Right ventricle myocardium superior (tissue), 1 donor: ENCODE measurements around the gene HYAL1. TPM values are rescaled to one million over a fixed set of nuclear protein-coding genes. Genes with fewer than 3 reads are reported as not detected.
"Not testable (repeated sequence)": the region's sequence is repeated elsewhere in the genome, so short reads cannot be mapped to it uniquely, and the experiment has no call there.

ENCODE experiments used
- ATAC-seq: fragments of 200-7000 bp; cut with Tn5 transposase; one replicate; pipeline ENCODE4 v1.9.1; 2020; ENCODE audit warnings: mild to moderate bottlenecking; ENCODE audit not compliant: poor library complexity
- DNase-seq: peaks from one replicate; pipeline ENCODE4 v3.0.0-alpha.2; 2020
- intact Hi-C: fragments of 100-400 bp; cut with DNase I; formaldehyde crosslinking; loops from one replicate; pipeline ENCODE4 v1.11.2; 2022
- total RNA-seq: library from RNA; stranded (reverse); fragmentation: NEBNext Ultra II Directional; extraction: Animal tissue kit (Norgen Biotek cat#: 25700); gene quantifications from one replicate; pipeline ENCODE4 v1.2.1, GENCODE V29; 2021
- donor health status: DM: no; HTN: yes; CAD: no; lungs with severe emphysema.

The HYAL1 gene
- total RNA-seq, 1 donor from 2014 or later = 66.5 TPM

DNA sequence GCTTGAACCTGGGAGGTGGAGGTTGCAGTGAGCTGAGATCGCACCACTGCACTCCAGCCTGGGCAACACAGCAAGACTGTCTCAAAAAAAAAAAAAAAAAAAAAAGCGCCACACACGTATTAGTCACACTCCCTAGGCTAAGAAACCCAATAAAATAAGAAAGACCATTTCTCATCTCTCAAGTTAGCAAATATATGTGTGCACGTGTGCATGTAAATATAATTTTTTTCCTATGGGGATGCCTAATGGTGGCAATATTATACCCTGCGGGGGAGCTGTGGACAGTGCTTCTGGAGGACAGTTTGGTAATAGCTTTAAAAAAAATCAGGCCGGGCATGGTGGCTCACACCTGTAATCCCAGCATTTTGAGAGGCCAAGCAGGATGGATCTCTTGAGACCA lies 19.3 kb downstream of the HYAL1 start:
- ATAC-seq, DNase-seq, intact Hi-C loops: not testable (repeated sequence)

DNA sequence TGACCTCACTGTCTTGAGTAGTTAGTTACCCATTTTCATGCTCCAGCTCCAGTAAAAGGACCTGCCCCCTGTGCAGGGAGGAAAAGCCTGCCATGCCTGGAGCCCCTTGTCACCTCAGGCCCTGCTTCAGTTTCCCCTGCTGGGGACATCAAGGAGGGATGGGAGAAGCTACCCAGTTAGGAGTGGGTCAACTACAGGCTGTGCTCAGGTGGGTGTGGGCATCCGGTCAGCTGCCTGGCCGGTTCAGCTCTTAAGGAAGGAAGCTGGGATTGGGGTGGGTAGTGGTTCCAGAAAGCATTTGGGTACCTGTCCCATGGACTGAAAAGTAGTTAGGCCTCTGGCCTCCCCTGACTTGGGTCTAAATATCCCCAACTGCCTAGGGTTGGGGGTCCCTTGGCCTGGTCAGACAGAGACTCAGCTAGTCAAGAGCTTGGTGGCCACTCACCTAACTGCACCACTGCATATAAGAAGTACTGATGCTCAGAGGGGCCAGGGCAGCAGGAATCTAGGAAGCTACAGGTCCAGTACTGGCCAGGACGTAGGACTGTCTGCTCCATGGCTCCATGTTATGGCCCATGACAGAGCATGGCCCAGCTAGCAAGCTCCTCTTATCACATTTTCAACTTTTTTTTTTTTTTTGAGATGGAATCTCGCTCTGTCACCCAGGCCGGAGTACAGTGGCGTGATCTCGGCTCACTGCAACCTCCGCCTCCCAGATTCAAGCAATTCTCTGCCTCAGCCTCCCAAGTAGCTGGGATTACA lies 23.9 kb downstream of the HYAL1 start:
- ATAC-seq = peak; percentile 32

DNA sequence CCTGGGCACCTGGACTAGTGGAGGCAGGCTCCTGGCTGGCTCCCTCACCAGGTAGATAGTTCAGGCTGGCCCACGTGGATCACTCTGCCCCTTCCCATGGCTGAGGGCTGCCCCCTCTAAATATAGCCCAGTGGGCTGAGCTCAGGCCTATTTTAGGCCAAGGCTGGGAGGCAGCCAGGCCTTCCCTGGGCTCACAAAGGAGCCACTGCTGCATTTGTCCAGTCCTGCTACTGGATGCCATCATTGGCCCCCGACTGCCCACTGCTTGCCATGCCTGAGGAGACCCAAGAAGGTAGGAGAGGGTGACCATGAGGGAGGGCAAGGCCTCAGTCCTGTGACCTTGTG lies 24.5 kb downstream of the HYAL1 start, which contains the start of gene LSMEM2:
Gene LSMEM2 (plus strand): TSS at position 208 of the 345 bp plus-strand sequence. CDS start 27 bp downstream, at position 235.
- ATAC-seq (peak; percentile 89), DNase-seq (peak; percentile 80)
- intact Hi-C loops = no loop called here

More for the DNA sequence above, 23.9 kb downstream of the HYAL1 start:
- intact Hi-C loops = no loop called here
- DNase-seq = no peak

DNA sequence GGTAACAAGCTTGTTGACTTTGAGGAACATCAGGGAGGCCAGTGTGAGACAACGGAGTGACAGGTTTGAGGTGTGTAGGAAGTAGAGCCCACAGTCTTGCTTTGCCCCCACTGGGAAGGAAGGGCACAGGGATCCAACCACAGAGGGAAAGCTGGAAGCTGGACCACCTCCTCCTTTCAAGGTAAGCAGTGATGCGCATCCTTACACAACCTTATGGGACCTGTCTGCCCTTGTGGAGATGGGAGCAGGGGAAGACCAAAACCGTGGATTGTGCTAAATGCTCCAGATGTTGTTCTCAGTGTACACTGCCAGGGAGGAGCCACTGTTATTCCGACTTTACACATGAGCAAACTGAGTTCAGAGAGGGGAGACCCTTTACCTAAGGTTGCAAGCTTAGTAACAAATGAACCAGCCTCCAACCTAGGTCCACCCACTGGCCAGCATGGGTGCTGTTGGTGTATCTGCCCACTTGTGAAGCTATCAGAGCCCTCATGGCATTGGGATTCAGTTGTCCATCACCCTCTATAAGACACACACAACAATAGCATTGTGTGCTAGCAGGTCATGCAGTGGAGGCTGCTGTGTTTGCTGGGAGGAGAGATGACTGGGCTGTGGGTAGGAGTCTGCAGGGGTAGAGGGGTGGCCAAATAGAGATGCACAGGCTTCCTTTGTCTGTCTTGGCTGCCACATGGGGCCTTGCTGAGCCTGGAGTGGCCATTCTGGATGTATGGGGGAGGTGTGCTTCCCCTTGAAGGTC lies 25.1 kb downstream of the HYAL1 start:
- no peak for ATAC-seq
- intact Hi-C loops = no loop called here

DNA sequence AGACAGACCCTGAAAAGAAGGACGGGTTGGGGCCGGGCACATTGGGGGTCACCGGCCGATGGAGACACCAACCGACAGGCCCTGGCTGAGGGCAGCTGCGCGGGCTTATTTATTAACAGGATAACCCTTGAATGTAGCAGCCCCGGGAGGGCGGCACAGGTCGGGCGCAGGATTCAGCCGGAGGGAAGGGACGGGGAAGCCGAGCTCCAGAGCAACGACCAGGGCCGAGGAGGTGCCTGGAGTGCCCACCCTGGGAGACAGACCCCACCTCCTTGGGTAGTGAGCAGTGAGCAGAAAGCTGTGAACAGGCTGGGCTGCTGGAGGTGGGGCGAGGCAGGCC lies 26.6 kb downstream of the HYAL1 start:
- no peak for ATAC-seq
- intact Hi-C loops = no loop called here
- no peak for DNase-seq

More for the DNA sequence above, 25.1 kb downstream of the HYAL1 start:
- DNase-seq = no peak

DNA sequence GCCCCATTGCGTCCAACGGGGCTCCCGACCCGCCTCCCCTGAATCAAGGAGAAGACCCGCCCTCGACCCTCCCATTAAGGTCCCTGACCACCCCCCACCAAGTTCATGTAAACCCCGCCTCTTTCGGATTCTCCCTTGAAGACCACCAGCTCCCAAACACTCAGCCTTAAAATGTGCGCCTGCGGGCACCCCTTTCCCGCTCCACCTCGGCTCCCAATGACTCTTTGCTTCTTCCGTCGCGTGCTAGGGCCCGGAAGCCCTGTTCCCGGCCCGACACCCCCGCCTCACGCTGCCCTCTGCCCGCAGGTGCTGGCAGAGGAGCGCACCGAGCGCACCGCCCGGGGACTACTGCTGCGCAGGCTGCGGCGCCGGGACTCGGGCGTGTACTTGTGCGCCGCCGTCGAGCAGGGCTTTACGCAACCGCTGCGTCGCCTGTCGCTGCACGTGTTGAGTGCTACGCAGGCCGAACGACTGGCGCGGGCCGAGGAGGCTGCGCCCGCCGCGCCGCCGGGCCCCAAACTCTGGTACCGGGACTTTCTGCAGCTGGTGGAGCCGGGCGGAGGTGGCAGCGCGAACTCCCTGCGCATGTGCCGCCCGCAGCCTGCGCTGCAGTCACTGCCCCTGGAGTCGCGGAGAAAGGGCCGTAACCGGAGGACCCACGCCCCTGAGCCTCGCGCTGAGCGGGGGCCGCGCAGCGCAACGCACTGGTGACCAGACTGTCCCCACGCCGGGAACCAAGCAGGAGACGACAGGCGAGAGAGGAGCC lies 27.2 kb downstream of the HYAL1 start:
- no peak for DNase-seq
- intact Hi-C loops = no loop called here
- no peak for ATAC-seq

DNA sequence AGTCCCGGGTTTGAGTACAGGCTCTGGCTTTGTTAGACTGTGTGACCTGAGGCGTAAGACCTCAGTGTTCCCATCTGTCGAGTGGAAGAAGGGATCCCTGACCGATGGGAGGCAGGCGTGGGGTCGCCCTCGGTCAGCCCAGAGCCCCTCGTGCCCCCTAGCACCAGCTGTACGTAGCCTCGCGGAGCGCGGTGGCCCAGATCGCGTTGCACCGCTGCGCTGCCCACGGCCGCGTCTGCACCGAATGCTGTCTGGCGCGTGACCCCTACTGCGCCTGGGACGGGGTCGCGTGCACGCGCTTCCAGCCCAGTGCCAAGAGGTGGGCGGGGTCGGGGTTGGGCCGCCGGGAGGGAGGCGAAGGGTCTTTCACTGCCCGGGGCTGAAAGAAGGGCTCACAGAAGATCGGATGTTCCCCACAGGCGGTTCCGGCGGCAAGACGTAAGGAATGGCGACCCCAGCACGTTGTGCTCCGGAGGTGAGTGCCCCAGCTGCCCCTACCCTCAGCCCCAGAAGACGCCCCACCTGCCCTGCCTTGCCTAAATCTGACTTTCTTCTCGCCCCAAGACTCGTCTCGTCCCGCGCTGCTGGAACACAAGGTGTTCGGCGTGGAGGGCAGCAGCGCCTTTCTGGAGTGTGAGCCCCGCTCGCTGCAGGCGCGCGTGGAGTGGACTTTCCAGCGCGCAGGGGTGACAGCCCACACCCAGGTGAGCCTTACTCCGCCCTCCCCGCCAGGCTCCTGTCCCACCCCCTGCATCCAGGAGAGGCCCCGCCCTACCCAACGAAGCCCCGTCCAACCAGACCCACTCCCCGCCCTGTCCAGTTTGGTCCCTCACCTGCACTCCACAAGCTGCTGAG lies 28.0 kb downstream of the HYAL1 start:
- DNase-seq (no peak), ATAC-seq (no peak)
- intact Hi-C loops = no loop called here

DNA sequence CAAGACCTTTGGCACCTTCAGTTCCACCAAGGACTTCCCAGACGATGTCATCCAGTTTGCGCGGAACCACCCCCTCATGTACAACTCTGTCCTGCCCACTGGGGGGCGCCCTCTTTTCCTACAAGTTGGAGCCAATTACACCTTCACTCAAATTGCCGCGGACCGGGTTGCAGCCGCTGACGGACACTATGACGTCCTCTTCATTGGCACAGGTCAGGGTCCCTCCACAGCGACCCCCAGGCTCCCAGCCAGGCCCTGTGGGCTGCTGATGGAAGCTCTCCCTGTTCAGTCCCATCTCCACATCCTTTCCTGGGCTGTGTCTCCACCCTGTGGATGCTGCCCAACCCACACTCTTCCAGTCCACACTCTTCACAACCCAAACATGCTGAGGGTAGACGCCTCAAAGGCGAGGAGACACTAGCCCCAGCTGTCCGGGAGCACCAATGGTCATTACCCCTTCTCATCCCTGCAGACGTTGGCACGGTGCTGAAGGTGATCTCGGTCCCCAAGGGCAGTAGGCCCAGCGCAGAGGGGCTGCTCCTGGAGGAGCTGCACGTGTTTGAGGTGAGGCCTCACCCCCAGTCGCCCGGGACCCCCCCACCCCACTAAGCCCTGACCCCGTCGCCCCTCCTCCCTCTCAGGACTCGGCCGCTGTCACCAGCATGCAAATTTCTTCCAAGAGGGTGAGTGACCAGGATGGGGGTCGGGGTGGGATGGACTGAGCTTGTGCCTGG lies 28.8 kb downstream of the HYAL1 start:
- peak; percentile 79 for DNase-seq
- peak; percentile 29 for ATAC-seq
- intact Hi-C loops = loop anchor here (5.0 kb wide), 1 partner anchor 48 kb away; the partner anchor contains the start of gene HYAL2

DNA sequence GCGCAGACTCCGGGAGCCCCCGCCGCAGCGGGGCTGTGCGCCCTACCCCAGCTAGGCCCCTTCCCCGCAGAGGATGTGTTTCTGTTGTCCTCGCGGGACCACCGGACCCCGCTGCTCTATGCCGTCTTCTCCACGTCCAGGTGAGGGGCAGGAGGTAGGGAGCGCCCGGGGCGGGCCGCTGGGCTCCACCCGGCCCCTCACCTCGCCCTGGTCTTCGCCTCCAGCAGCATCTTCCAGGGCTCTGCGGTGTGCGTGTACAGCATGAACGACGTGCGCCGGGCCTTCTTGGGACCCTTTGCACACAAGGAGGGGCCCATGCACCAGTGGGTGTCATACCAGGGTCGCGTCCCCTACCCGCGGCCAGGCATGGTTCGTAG lies 29.7 kb downstream of the HYAL1 start:
- ATAC-seq = no peak
- no peak for DNase-seq

DNA sequence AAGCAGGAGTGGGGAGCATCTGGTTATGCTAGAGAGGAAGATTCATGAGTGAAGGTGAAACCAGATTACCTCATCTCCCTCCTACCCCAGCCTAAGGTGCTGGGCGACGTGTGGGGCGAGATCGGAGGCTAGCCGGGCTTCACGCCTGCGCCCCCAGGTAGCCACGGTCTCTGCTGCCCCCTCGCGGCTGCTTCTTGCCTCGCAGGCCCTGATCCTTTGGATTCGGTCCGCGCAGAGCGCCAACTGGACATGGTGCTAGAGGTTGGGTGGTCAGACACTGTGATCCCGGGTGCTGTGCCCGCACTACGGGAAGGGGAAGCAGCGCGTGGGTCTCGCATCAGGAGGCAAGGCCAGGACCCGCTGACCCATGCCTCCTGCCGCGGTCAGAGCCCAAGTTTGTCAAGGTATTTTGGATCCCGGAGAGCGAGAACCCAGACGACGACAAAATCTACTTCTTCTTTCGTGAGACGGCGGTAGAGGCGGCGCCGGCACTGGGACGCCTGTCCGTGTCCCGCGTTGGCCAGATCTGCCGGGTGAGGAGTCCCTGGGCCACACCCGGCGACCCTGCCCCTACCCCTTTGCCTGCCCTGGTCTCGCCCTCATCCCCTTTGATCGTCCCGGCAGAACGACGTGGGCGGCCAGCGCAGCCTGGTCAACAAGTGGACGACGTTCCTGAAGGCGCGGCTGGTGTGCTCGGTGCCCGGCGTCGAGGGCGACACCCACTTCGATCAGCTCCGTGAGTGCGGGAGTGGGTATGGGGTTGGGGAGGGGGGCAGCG lies 30.3 kb downstream of the HYAL1 start:
- DNase-seq (peak; percentile 93), ATAC-seq (peak; percentile 76)
- intact Hi-C loops = loop anchor here (2.0 to 5.0 kb wide), 2 partner anchors 49 to 80 kb away; partner anchors contain the start of gene HYAL2

More for the DNA sequence above, 29.7 kb downstream of the HYAL1 start:
- intact Hi-C loops = loop anchor here (2.0 to 5.0 kb wide), 2 partner anchors 49 to 81 kb away; partner anchors contain the start of gene HYAL2

DNA sequence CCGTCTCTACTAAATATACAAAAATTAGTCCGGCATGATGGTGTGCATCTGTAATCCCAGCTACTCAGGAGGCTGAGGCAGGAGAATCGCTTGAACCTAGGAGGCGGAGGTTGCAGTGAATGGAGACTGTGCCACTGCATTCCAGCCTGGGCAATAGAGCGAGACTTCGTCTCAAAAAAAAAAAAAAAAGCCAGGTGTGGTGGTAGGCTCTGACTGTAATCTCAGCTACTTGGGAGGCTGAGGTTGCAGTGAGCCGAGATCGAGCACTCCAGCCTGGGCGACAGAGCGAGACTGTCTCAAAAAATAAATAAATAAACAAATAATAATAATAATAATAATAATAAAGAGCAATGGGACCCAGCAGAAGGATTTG lies 30.9 kb downstream of the HYAL1 start:
- not testable (repeated sequence) for DNase-seq, ATAC-seq
- intact Hi-C loops = loop anchor here (2.0 to 5.0 kb wide), 2 partner anchors 50 to 80 kb away; partner anchors contain the start of gene HYAL2

DNA sequence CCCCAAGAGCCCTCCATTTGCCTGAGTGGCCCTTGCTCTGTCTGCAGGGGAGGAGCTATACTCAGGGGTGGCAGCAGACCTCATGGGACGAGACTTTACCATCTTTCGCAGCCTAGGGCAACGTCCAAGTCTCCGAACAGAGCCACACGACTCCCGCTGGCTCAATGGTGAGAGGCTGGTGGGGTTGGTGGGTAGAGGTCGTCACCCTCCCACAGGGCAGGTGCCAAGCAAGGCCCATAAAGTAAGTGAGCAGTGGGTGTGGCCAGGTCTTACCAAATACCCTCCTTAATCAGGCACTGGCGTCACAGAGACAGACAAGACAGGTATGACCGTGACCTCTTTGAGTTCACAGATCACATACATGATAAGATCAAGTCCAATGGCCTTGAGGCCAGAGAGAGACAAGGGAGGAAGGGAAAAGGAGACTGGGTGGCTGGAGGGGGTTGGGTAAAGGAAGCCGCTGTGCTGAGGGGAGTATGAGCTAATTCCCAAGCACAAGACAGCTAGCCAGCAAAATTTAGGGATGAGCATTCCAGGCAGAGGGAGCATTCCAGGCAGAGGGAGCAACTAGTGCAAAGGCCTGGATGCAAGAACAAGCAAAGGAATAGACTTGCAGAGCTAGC lies 31.9 kb downstream of the HYAL1 start:
- DNase-seq = no peak
- no peak for ATAC-seq
- intact Hi-C loops = loop anchor here (2.0 to 5.0 kb wide), 2 partner anchors 41 to 51 kb away; partner anchors contain the start of gene HYAL2

DNA sequence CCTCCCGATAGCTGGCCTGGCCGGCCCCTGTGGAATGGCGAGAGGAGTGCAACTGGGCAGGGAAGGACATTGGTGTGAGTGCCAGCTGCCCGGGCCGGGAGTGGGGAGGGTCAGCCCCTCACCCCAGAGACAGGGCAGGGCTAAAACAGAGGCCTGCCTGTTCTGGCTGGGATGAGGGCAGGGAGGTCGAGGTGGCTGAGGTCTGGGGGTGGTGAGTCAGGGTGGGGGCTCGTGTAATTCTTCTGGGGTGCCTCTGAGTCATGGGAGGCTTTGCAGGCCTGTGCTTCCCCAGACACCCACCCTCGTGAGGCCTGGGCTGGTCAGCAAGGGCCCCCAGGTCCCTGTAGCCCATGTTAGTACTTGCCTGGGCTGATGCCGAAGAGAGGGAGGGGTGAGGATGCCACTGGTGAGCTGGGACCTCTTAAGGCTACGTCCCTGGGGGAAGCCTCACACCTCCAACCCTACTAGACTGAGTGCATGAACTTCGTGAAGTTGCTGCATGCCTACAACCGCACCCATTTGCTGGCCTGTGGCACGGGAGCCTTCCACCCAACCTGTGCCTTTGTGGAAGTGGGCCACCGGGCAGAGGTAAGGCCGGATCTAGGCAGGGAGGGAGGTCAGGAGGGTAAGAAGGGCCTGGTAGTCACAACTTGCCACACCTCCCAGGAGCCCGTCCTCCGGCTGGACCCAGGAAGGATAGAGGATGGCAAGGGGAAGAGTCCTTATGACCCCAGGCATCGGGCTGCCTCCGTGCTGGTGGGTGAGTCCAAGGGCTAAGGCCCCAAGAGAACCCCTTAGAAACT lies 32.8 kb downstream of the HYAL1 start:
- ATAC-seq (no peak), DNase-seq (no peak)
- intact Hi-C loops = loop anchor here (2.0 to 5.0 kb wide), 2 partner anchors 40 to 52 kb away; partner anchors contain the start of gene HYAL2

DNA sequence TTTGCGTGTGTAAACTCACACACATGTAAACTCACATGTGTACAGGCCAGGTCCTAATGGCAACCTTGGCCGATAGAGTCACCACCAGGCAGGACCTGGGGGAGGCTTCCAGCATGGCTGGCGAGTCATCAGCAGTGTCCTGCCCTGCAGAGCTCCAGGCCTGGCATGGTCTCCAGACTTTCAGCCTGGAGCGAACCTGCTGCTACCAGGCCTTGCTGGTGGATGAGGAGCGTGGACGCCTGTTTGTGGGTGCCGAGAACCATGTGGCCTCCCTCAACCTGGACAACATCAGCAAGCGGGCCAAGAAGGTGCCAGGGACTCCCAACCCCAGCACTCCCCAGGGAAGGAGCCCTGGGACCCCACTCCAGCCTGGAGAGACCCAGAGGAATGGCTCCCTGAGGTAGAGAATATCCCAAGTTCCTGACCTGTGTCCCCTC lies 33.4 kb downstream of the HYAL1 start:
- DNase-seq = no peak
- no peak for ATAC-seq
- intact Hi-C loops = loop anchor here (2.0 to 5.0 kb wide), 2 partner anchors 39 to 52 kb away; partner anchors contain the start of gene HYAL2

DNA sequence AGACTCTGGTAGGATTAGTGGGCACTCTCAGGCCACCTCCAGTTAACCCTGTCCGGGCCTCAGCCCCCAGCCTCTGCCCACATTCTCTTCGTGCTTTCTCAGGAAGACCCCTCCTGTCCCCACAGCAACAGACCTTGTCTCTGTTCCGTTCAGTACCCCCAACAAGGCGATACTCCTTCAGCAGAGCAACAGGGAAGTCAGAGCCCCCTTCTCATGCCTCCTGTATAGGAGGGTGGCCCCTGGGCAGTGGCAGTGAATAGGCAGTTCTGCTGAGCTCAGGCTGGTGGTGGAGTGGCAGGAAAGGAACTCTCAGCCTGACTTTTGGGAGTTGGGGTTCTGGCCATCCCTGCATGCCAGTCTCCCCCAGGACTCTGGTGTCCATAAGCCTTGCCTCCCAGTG lies 33.9 kb downstream of the HYAL1 start:
- ATAC-seq (no peak), DNase-seq (no peak)
- intact Hi-C loops = no loop called here
